Smooth muscle cell (in vitro differentiated cells): ENCODE measurements around the gene MSTN. TPM values are rescaled to one million over a fixed set of nuclear protein-coding genes. Genes with fewer than 3 reads are reported as not detected.

Experiments used
- DNase-seq: peaks from one replicate; lab custom pipeline; 2025; ENCODE audit not compliant: unreplicated experiment; lab: John Stamatoyannopoulos, UW
- H2AFZ ChIP-seq: fragments of 200-600 bp; sonication (generic); 2 replicates; pipeline ENCODE4 v1.6.0; 2016; ENCODE audit warnings: antibody characterized with exemption, low read depth, mild to moderate bottlenecking
- H3F3A ChIP-seq: fragments of 200-600 bp; sonication (generic); 2 replicates; pipeline ENCODE4 v1.6.0; 2017; ENCODE audit warnings: antibody characterized with exemption, low read depth
- H3K27ac ChIP-seq: fragments of 200-600 bp; sonication (generic); 2 replicates; pipeline ENCODE4 v1.5.1; 2016; ENCODE audit warnings: low read depth, mild to moderate bottlenecking
- H3K27me3 ChIP-seq: fragments of 200-600 bp; sonication (generic); 2 replicates; pipeline ENCODE4 v1.6.1; 2016; ENCODE audit warnings: low read depth, mild to moderate bottlenecking
- H3K36me3 ChIP-seq: fragments of 200-600 bp; sonication (generic); 2 replicates; pipeline ENCODE4 v1.5.1; 2016; ENCODE audit warnings: low read depth
- H3K4me1 ChIP-seq: fragments of 200-600 bp; sonication (generic); 2 replicates; pipeline ENCODE4 v1.5.1; 2016; ENCODE audit warnings: low read depth
- H3K4me2 ChIP-seq: fragments of 200-600 bp; sonication (generic); 2 replicates; pipeline ENCODE4 v1.6.0; 2016; ENCODE audit warnings: mild to moderate bottlenecking
- H3K4me3 ChIP-seq: fragments of 200-600 bp; sonication (generic); 2 replicates; pipeline ENCODE4 v1.5.1; 2016; ENCODE audit warnings: mild to moderate bottlenecking
- H3K79me2 ChIP-seq: fragments of 200-600 bp; sonication (generic); 2 replicates; pipeline ENCODE4 v1.6.0; 2016; ENCODE audit warnings: low read depth, mild to moderate bottlenecking
- H3K9ac ChIP-seq: fragments of 200-600 bp; sonication (generic); 2 replicates; pipeline ENCODE4 v1.6.0; 2016; ENCODE audit warnings: low read depth
- H3K9me3 ChIP-seq: fragments of 200-600 bp; sonication (generic); replicated peaks from 2 replicates; pipeline ENCODE4 v1.5.1; 2016; ENCODE audit warnings: low read depth
- H4K20me1 ChIP-seq: fragments of 200-600 bp; sonication (generic); 2 replicates; pipeline ENCODE4 v1.6.0; 2016; ENCODE audit warnings: low read depth
- WGBS: methylation state at CpG from one replicate; pipeline ENCODE4 v1.1.7; 2016; ENCODE audit warnings: low lambda C conversion rate; 5-methylcytosine and 5-hydroxymethylcytosine counted together
- polyA plus RNA-seq: library from polyadenylated mRNA; unstranded; fragments of >200 nt; fragmentation: Nextera tagmentation; extraction: Ambion mirVana; gene quantifications from 2 replicates; pipeline ENCODE4 v1.2.1, GENCODE V29; 2016
- total RNA-seq: library from RNA; depleted of rRNA; stranded (reverse); fragments of >200 nt; gene quantifications from 2 replicates; pipeline ENCODE4 v1.2.3, GENCODE V29; 2014
- TF ChIP-seq, protein P1 (sequence below): fragments of 200-600 bp; sonication (generic); IDR thresholded peaks from 2 replicates; pipeline ENCODE4 v1.5.1; 2017; ENCODE audit warnings: borderline replicate concordance, mild to moderate bottlenecking, antibody characterized with exemption; ENCODE audit not compliant: insufficient read depth, poor library complexity, severe bottlenecking

Gene MSTN
- total RNA-seq (0.09 TPM in 1 of 2 replicates, not detected in the other), polyA plus RNA-seq (not detected in 2 replicates)

DNA sequence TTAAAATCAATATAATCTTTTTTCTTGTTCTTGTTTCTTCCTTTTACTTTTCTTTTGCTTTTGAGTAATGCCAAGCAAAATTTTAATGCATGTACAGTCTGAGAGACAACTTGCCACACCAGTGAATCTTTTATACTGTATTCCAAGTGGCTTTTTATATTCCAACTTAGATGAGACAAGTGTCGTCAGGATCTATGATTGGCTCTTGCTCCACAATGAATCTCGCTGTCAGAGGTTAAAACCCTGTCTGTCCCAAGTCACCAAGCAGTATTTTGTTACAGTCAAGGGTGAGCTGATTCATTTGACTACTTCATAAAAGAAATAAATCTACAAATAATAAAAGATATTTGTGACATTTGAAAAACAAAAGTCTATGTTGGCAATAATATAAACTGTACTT is at the start of gene MSTN:
MSTN (minus strand) TSS at position 129 of the 400 bp plus-strand sequence. CDS start 133 bp downstream, outside the sequence.
- no peak within 1 kb of the TSS for H3K9ac ChIP-seq
- no peaks in the 10 kb centered on the region for H3K36me3 ChIP-seq
- TF ChIP-seq, protein P1, sequence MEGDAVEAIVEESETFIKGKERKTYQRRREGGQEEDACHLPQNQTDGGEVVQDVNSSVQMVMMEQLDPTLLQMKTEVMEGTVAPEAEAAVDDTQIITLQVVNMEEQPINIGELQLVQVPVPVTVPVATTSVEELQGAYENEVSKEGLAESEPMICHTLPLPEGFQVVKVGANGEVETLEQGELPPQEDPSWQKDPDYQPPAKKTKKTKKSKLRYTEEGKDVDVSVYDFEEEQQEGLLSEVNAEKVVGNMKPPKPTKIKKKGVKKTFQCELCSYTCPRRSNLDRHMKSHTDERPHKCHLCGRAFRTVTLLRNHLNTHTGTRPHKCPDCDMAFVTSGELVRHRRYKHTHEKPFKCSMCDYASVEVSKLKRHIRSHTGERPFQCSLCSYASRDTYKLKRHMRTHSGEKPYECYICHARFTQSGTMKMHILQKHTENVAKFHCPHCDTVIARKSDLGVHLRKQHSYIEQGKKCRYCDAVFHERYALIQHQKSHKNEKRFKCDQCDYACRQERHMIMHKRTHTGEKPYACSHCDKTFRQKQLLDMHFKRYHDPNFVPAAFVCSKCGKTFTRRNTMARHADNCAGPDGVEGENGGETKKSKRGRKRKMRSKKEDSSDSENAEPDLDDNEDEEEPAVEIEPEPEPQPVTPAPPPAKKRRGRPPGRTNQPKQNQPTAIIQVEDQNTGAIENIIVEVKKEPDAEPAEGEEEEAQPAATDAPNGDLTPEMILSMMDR, result no peak
- H3K4me2 ChIP-seq, result no peak within 1 kb of the TSS
- no peak within 1 kb of the TSS for H3K4me3 ChIP-seq
- H3K27me3 ChIP-seq, result no peaks in the 10 kb centered on the region
- 87% methylated on average over 2 of the region's 2 CpGs for WGBS
- DNase-seq, result no peak
- H4K20me1 ChIP-seq, result no peaks in the 10 kb centered on the region
- no peaks in the 10 kb centered on the region for H3K9me3 ChIP-seq
- no peak within 1 kb of the TSS for H3K27ac ChIP-seq
- no peaks in the 10 kb centered on the region for H3K4me1 ChIP-seq
- no peaks in the 10 kb centered on the region for H3F3A ChIP-seq
- H2AFZ ChIP-seq, result peak within 1 kb of the TSS; percentile 32
- H3K79me2 ChIP-seq, result no peaks in the 10 kb centered on the region

DNA sequence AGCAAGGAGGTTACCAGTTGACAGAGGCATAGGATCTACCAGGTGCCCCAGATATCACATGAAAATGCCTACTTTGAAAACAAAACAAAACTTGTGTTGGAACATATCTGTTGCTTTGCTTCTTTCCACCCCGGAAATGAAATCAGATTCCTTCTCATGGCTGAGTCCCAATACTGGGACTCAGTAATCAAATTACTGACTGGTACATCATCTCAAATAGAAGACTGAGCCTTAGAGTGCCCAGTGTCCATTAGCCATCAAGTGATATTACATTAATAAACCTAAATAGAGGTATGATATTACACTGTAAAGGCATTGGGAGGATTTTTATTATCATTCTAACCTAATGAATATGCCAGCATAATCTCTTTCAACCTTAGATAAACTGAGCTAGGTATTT is 48.6 kb upstream of the MSTN start:
- TF ChIP-seq, protein P1, result no peak
- H2AFZ ChIP-seq, result no peak overlapping the region
- H3K27ac ChIP-seq, result no peak overlapping the region
- H3K27me3 ChIP-seq, result no peaks in the 10 kb centered on the region
- no peak for DNase-seq
- whole genome bisulfite sequencing, result 96% methylated on average over 1 of the region's 1 CpG
- no peak overlapping the region for H3K4me3 ChIP-seq
- H3K4me1 ChIP-seq, result no peaks in the 10 kb centered on the region
- H3K9ac ChIP-seq, result no peak overlapping the region
- no peaks in the 10 kb centered on the region for H4K20me1 ChIP-seq
- H3K9me3 ChIP-seq, result no peaks in the 10 kb centered on the region
- H3K79me2 ChIP-seq, result no peaks in the 10 kb centered on the region
- H3K4me2 ChIP-seq, result no peak overlapping the region
- no peaks in the 10 kb centered on the region for H3F3A ChIP-seq
- H3K36me3 ChIP-seq, result no peaks in the 10 kb centered on the region

DNA sequence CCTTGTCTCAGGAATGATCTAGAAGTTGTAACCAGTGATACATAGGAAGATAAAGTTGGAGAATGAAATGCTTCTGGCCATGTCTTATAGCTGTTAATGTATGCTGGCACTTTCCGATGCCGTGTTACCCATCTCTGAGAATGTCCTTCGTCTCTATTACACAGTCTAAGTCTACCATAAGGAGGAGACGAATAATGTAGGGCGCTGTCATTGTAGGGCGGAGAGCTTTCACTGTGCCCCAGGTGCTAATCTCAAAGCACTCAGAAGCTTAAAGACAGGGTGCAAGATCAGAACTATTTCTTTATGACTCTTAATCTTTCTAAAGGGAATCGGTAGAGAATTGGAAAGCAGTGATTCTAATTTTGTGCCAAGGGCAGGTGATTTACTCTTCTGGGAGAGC is 48.2 kb upstream of the MSTN start:
- no peak for DNase-seq
- no peak overlapping the region for H3K4me2 ChIP-seq
- no peaks in the 10 kb centered on the region for H3K79me2 ChIP-seq
- no peaks in the 10 kb centered on the region for H3F3A ChIP-seq
- WGBS, result 86% methylated on average over 7 of the region's 7 CpGs
- no peak overlapping the region for H2AFZ ChIP-seq
- no peaks in the 10 kb centered on the region for H3K4me1 ChIP-seq
- no peaks in the 10 kb centered on the region for H3K36me3 ChIP-seq
- no peaks in the 10 kb centered on the region for H3K9me3 ChIP-seq
- TF ChIP-seq, protein P1, result no peak
- H3K4me3 ChIP-seq, result no peak overlapping the region
- H3K27ac ChIP-seq, result no peak overlapping the region
- H4K20me1 ChIP-seq, result no peaks in the 10 kb centered on the region
- no peak overlapping the region for H3K9ac ChIP-seq
- H3K27me3 ChIP-seq, result no peaks in the 10 kb centered on the region

DNA sequence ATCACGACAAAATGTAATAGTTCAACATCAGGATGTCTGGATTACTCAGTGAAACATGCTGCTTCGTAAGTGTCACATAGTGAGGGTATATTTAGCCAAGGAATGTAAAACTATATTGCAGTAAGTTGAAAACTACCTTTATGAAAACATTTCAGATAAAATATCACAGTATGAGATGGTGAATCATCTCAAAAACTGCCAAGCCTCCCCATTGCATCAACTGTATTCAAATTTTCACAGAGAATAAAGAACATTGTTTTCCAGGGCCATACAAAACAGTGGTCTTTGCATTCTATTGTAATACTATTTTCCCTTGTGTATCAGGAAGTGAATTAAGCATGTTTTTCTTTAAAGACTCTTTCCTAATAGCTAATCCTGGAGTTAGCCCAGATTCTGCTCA is 47.6 kb upstream of the MSTN start:
- H3K27ac ChIP-seq, result no peak overlapping the region
- 84% methylated on average over 2 of the region's 2 CpGs for WGBS
- H3K36me3 ChIP-seq, result no peaks in the 10 kb centered on the region
- no peak for DNase-seq
- H3K4me1 ChIP-seq, result no peaks in the 10 kb centered on the region
- no peak overlapping the region for H3K4me3 ChIP-seq
- no peaks in the 10 kb centered on the region for H3K79me2 ChIP-seq
- no peaks in the 10 kb centered on the region for H3K9me3 ChIP-seq
- no peak overlapping the region for H3K9ac ChIP-seq
- no peak overlapping the region for H2AFZ ChIP-seq
- no peaks in the 10 kb centered on the region for H3F3A ChIP-seq
- H3K4me2 ChIP-seq, result no peak overlapping the region
- no peaks in the 10 kb centered on the region for H3K27me3 ChIP-seq
- no peaks in the 10 kb centered on the region for H4K20me1 ChIP-seq
- TF ChIP-seq, protein P1, result no peak
